ACC112 (cell line): ENCODE measurements around the gene NPM3.

Experiments
- H2AFZ ChIP-seq: fragments of 200-600 bp; sonication (generic); one replicate; pipeline ENCODE4 v1.6.0; 2017; ENCODE audit warnings: antibody characterized with exemption, low read length; ENCODE audit not compliant: unreplicated experiment
- H3K27ac ChIP-seq: fragments of 200-600 bp; sonication (generic); 2 replicates; pipeline ENCODE4 v1.5.1; 2014; ENCODE audit warnings: low read depth, mild to moderate bottlenecking, antibody characterized with exemption, low read length, moderate library complexity
- H3K27me3 ChIP-seq: fragments of 200-600 bp; sonication (generic); 2 replicates; pipeline ENCODE4 v1.6.1; 2014; ENCODE audit warnings: mild to moderate bottlenecking, antibody characterized with exemption, low read length, moderate library complexity, mixed read lengths; ENCODE audit not compliant: insufficient read depth
- H3K36me3 ChIP-seq: fragments of 200-600 bp; sonication (generic); 2 replicates; pipeline ENCODE4 v1.6.1; 2016; ENCODE audit warnings: mild to moderate bottlenecking, antibody characterized with exemption, low read length, moderate library complexity, mixed read lengths; ENCODE audit not compliant: insufficient read depth
- H3K4me1 ChIP-seq: fragments of 200-600 bp; sonication (generic); one replicate; pipeline ENCODE4 v1.6.1; 2016; ENCODE audit warnings: low read length, mixed read lengths; ENCODE audit not compliant: insufficient read depth, unreplicated experiment, control insufficient read depth
- H3K4me3 ChIP-seq: fragments of 200-600 bp; sonication (generic); 2 replicates; pipeline ENCODE4 v1.5.1; 2014; ENCODE audit warnings: mild to moderate bottlenecking, low read depth, low read length
- H3K79me2 ChIP-seq: fragments of 200-600 bp; sonication (generic); one replicate; pipeline ENCODE4 v1.6.0; 2016; ENCODE audit warnings: low read length; ENCODE audit not compliant: control insufficient read depth, unreplicated experiment, insufficient read depth

Gene NPM3

GRCh38 chr10:101745074-101745696, 38.1 kb downstream of the NPM3 start:
- Histone ChIP-seq H3K27me3 (peaks cover 15% of the 10 kb centered on the region), H3K4me3 (no peak overlapping the region), H3K27ac (no peak overlapping the region), H2AFZ (no peak overlapping the region), H3K79me2 (no peaks in the 10 kb centered on the region), H3K36me3 (no peaks in the 10 kb centered on the region), H3K4me1 (no peaks in the 10 kb centered on the region)

DNA sequence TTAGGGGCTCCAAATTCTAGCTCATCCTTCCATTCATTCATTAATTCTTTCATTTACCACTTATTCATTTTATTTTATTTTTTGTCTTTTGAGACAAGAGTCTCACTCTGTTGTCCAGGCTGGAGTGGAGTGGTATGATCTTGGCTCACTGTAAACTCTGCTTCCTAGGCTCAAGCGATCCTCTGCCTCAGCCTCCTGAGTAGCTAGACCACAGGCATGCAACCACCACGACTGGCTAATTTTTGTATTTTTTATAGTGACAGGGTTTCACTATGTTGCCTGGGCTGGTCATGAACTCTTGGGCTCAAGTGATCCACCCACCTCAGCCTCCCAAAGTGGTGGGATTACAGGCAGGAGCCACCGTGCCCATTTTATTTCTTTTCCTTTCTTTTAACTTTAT, 39.0 kb downstream of the NPM3 start:
- Histone ChIP-seq H3K4me3 (no peak overlapping the region), H3K27me3 (peaks cover 19% of the 10 kb centered on the region), H2AFZ (no peak overlapping the region), H3K79me2 (no peaks in the 10 kb centered on the region), H3K36me3 (no peaks in the 10 kb centered on the region), H3K4me1 (no peaks in the 10 kb centered on the region), H3K27ac (no peak overlapping the region)

GRCh38 chr10:101741938-101742337, 41.3 kb downstream of the NPM3 start:
- peaks cover 19% of the 10 kb centered on the region for H3K27me3 ChIP-seq
- H3K27ac ChIP-seq = no peak overlapping the region
- H3K36me3 ChIP-seq = no peaks in the 10 kb centered on the region
- no peaks in the 10 kb centered on the region for H3K79me2 ChIP-seq
- no peak overlapping the region for H3K4me3 ChIP-seq
- H2AFZ ChIP-seq = no peak overlapping the region
- H3K4me1 ChIP-seq = no peaks in the 10 kb centered on the region

DNA sequence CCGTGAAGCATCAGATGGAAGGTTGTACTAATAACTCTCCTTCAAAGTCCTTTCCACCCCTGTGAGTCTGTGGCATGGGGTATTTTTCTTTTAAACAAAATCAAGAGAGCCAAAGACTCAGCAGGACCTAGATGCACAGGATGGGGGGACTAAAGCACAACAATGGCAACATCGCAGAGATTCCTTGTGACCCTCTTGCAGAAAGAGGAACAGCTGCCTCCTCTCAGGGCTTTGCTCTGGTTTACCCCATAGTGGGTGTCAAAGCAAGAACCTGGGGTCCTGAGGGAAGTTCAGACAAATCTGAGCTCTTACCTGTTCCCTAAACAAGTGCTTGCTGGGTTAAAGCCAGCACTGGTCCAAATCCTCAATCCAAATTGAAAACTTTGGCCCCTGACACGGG, 46.6 kb downstream of the NPM3 start:
- no peak overlapping the region for H3K27ac ChIP-seq
- H2AFZ ChIP-seq = no peak overlapping the region
- no peaks in the 10 kb centered on the region for H3K79me2 ChIP-seq
- no peak overlapping the region for H3K4me3 ChIP-seq
- peaks cover 12% of the 10 kb centered on the region for H3K27me3 ChIP-seq
- no peaks in the 10 kb centered on the region for H3K4me1 ChIP-seq
- no peaks in the 10 kb centered on the region for H3K36me3 ChIP-seq

DNA sequence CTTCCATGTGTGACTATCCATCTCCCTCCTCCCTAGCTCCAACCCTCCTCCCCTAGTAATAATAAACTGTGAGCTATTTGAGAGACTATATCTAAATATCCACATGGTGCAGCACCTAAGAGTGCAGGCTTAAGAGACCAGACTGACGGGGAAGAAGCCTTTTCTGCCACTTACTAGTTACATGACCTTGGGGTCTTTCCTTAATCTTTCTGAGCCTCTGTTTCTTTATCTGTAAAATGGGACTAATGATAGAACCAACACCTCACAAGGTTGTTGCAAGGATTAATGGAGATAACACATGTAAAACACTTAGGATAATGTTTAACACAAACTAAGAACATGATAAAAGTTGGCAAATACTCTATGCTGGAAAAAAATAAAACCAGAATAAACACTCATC, 51.1 kb downstream of the NPM3 start:
- H3K4me1 ChIP-seq = no peaks in the 10 kb centered on the region

More for the DNA sequence above, 51.1 kb downstream of the NPM3 start:
- Histone ChIP-seq H2AFZ (no peak overlapping the region), H3K27me3 (no peaks in the 10 kb centered on the region), H3K79me2 (no peaks in the 10 kb centered on the region), H3K4me3 (no peak overlapping the region), H3K36me3 (no peaks in the 10 kb centered on the region), H3K27ac (no peak overlapping the region)
